ENCODE results near the gene C4BPB. TPM values are rescaled to one million over a fixed set of nuclear protein-coding genes. Genes with fewer than 3 reads are reported as not detected.

C4BPB gene
- total RNA-seq, 1 donor from 2014 or later, result 0.82 TPM

DNA sequence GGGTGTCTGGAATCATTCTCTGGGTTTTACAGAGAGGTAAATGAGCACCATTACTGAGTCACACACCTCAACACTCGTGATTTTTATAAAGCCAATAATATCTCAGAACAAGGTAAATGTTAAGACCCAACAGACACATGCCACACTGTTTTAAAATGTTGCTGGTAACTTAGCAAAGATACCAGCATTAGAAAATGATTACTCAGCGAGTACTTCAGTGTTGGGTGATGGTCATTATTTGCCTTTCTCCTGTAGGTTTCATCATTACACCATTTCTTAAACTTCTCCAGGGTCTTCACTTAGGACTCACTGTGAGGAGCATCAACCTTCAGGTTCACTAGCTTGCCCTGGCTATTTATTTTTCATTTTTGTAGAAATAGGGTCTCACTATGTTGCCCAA is 6.9 kb upstream of the C4BPB start:
- intact Hi-C loops (cut with micrococcal nuclease), result no loop called here
- H3K4me1 Mint-ChIP-seq, result peaks cover 15% of the 10 kb centered on the region
- no peaks in the 10 kb centered on the region for H3K36me3 Mint-ChIP-seq (ENCODE audit: low read depth)

GRCh38 chr1:207084232-207084631 is 4.4 kb upstream of the C4BPB start:
- Mint-ChIP-seq H3K4me1 (peaks cover 25% of the 10 kb centered on the region), H3K36me3 (ENCODE audit: low read depth) (no peaks in the 10 kb centered on the region), H3K27ac (no peak overlapping the region), H3K27me3 (peaks cover 24% of the 10 kb centered on the region), H3K4me3 (no peak overlapping the region), H3K9me3 (no peaks in the 10 kb centered on the region)
- intact Hi-C loops (cut with micrococcal nuclease), result loop anchor here (1.0 to 2.0 kb wide), 3 partner anchors 15 to 415 kb away; no protein-coding TSS in a partner anchor
- DNase-seq, result no peak

More for the DNA sequence above, 6.9 kb upstream of the C4BPB start:
- H3K27ac Mint-ChIP-seq, result no peak overlapping the region
- no peaks in the 10 kb centered on the region for H3K9me3 Mint-ChIP-seq
- peaks cover 25% of the 10 kb centered on the region for H3K27me3 Mint-ChIP-seq
- no peak for DNase-seq
- H3K4me3 Mint-ChIP-seq, result no peak overlapping the region

DNA sequence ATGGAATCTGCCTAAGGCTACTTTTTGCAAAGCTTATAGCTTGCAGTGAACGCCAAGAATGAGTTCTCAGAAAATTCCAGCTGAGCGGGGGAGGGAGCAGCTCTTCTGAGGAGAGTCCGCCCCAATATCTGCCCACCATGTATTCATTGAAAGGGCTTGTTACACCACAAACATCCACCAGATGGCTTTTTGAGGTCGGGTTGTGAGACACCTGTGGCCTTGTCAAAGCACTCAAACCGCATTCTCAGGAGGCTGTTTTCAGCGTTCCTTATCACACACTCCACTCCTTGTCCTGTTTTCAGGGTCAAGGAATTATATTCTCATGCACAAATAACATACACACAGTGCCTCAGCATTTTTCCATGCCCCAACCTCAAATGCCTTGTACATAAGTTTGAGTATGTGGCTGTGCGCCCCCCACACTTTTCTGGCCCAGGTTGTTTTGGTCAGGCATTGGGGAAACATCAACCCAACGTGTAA is 3.9 kb upstream of the C4BPB start:
- Mint-ChIP-seq H3K36me3 (ENCODE audit: low read depth) (no peaks in the 10 kb centered on the region), H3K9me3 (no peaks in the 10 kb centered on the region)
- intact Hi-C loops (cut with micrococcal nuclease), result loop anchor here (1.0 to 2.0 kb wide), 3 partner anchors 14 to 415 kb away; no protein-coding TSS in a partner anchor

DNA sequence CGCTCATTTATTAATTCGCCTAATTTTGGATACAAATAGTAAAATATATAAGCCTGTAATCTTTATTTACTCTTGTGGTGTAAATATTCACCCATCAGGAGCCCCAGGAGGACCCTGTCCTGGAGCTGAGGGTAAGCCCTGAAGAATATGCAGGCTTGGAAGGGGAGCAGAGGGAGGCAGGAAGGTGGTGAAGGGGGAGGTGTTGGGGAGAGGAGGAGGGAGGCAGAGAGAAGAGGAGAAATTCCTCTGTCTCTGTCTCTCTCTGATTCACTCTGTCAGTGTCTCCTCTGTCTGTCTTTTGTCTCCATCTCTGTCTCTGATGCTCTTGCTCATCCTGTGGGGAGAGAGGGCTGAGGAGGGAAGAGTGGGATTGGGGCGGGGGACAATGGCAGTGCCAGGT is 2.8 kb upstream of the C4BPB start:
- Mint-ChIP-seq H3K9me3 (no peaks in the 10 kb centered on the region), H3K27ac (no peak overlapping the region), H3K27me3 (peaks cover 24% of the 10 kb centered on the region), H3K36me3 (ENCODE audit: low read depth) (no peaks in the 10 kb centered on the region), H3K4me1 (peaks cover 33% of the 10 kb centered on the region), H3K4me3 (no peak overlapping the region)
- intact Hi-C loops (cut with micrococcal nuclease), result loop anchor here (2.0 kb wide), 1 partner anchor 13 kb away; no protein-coding TSS in a partner anchor
- DNase-seq, result no peak

More for the DNA sequence above, 3.9 kb upstream of the C4BPB start:
- Mint-ChIP-seq H3K4me3 (no peak overlapping the region), H3K4me1 (peaks cover 30% of the 10 kb centered on the region), H3K27ac (no peak overlapping the region), H3K27me3 (peaks cover 24% of the 10 kb centered on the region)
- DNase-seq, result peak; percentile 89

- H3K4me1 Mint-ChIP-seq, result peaks cover 38% of the 10 kb centered on the region
- H3K4me3 Mint-ChIP-seq, result no peak overlapping the region
- no peaks in the 10 kb centered on the region for H3K36me3 Mint-ChIP-seq (ENCODE audit: low read depth)
- H3K27ac Mint-ChIP-seq, result no peak overlapping the region
- peaks cover 6% of the 10 kb centered on the region for H3K27me3 Mint-ChIP-seq
- intact Hi-C loops (cut with micrococcal nuclease), result loop anchor here (2.0 kb wide), 1 partner anchor 249 kb away; no protein-coding TSS in a partner anchor
- DNase-seq, result no peak
- no peaks in the 10 kb centered on the region for H3K9me3 Mint-ChIP-seq
Measured at GRCh38 chr1:207088161-207088560, 499 bp upstream of the C4BPB start.

GRCh38 chr1:207089627-207090355 is 1.1 kb downstream of the C4BPB start:
- Mint-ChIP-seq H3K36me3 (ENCODE audit: low read depth) (no peaks in the 10 kb centered on the region), H3K9me3 (no peaks in the 10 kb centered on the region), H3K4me1 (peaks cover 34% of the 10 kb centered on the region), H3K27ac (peak overlapping the region; percentile 85), H3K4me3 (peak overlapping the region; percentile 77), H3K27me3 (no peaks in the 10 kb centered on the region)
- intact Hi-C loops (cut with micrococcal nuclease), result loop anchor here (2.0 kb wide), 1 partner anchor 247 kb away; no protein-coding TSS in a partner anchor
- no peak for DNase-seq

DNA sequence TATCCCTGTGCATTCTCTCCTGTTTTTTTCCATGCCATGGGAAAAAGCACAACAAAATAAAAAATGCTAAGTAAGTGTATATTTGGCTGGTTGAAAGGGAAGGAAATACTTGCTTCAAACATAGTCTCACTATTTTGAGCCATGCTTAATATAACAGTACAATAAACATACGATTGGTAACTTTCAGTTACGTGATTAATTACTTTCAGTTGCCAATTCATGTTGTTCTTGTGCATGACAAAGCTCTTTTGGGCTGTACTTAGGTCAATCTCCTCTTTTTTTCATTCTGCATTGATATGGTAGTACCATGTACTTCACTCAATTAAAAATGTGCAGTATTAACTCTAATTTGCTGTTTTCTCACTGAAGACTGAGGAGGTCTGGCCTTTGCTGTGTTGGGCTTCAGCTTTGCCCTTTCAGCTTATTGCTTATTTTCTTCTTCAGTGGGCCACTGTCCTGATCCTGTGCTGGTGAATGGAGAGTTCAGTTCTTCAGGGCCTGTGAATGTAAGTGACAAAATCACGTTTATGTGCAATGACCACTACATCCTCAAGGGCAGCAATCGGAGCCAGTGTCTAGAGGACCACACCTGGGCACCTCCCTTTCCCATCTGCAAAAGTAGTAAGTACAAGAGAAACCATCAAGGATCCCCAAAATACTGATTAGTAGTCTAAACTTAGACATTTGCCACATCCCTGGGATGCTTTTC is 2.7 kb downstream of the C4BPB start:
- intact Hi-C loops (cut with micrococcal nuclease), result no loop called here
- H3K27me3 Mint-ChIP-seq, result no peaks in the 10 kb centered on the region
- H3K4me3 Mint-ChIP-seq, result no peak overlapping the region
- H3K9me3 Mint-ChIP-seq, result no peaks in the 10 kb centered on the region
- H3K27ac Mint-ChIP-seq, result no peak overlapping the region
- no peaks in the 10 kb centered on the region for H3K36me3 Mint-ChIP-seq (ENCODE audit: low read depth)
- no peak for DNase-seq
- H3K4me1 Mint-ChIP-seq, result peaks cover 27% of the 10 kb centered on the region

GRCh38 chr1:207093944-207094343 is 5.3 kb downstream of the C4BPB start:
- H3K4me3 Mint-ChIP-seq, result no peak overlapping the region
- no peak overlapping the region for H3K27ac Mint-ChIP-seq
- no peaks in the 10 kb centered on the region for H3K36me3 Mint-ChIP-seq (ENCODE audit: low read depth)
- H3K27me3 Mint-ChIP-seq, result no peaks in the 10 kb centered on the region
- intact Hi-C loops (cut with micrococcal nuclease), result no loop called here
- no peaks in the 10 kb centered on the region for H3K9me3 Mint-ChIP-seq
- H3K4me1 Mint-ChIP-seq, result peaks cover 33% of the 10 kb centered on the region
- no peak for DNase-seq

DNA sequence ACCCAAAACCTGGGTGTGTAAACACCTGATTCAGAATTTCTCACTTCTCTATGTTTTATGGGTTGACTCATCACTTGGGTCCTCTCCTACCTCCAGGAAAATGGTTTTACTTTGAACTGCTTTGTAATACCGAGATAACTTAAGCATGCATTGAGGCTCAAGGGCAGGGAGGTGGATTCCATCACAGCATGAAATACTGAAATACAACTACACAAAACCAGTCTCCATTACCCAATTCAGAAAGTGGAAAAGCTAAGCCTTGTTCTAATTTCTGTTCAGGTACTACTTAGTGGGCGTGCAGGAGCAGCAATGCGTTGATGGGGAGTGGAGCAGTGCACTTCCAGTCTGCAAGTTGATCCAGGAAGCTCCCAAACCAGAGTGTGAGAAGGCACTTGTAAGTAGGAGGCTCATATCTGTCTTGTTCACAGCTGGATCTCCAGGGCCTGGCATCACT is 9.2 kb downstream of the C4BPB start:
- peak overlapping the region; percentile 29 for H3K4me3 Mint-ChIP-seq
- peaks cover 23% of the 10 kb centered on the region for H3K4me1 Mint-ChIP-seq
- DNase-seq, result peak; percentile 75
- intact Hi-C loops (cut with micrococcal nuclease), result loop anchor here (1.0 to 2.0 kb wide), 7 partner anchors 13 to 401 kb away; partner anchors contain the start of gene CD55
- H3K27me3 Mint-ChIP-seq, result peaks cover 9% of the 10 kb centered on the region
- peak overlapping the region; percentile 86 for H3K27ac Mint-ChIP-seq
- H3K36me3 Mint-ChIP-seq (ENCODE audit: low read depth), result peaks cover 1% of the 10 kb centered on the region
- peaks cover 14% of the 10 kb centered on the region for H3K9me3 Mint-ChIP-seq

DNA sequence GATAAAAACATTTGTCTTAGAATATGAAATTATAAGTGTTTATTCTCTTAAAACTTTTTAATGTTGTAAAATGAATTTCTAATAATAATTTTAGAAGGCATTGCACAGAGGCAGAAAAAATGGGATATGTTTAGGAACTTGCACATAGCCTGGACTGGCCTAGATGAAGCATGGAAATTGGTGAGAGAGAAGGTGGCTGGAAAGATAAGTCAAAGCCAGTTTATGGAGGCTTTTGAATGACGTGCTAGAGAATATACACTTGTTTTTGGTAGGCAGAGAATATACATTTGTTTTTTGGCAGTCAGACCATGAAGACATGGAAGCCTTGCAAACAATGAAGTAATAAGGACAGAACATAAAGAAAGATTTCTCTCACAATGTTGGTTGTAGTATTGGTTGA is 13.1 kb downstream of the C4BPB start:
- peaks cover 1% of the 10 kb centered on the region for H3K36me3 Mint-ChIP-seq (ENCODE audit: low read depth)
- H3K9me3 Mint-ChIP-seq, result peaks cover 19% of the 10 kb centered on the region
- H3K27ac Mint-ChIP-seq, result no peak overlapping the region
- intact Hi-C loops (cut with micrococcal nuclease), result no loop called here
- no peak overlapping the region for H3K4me3 Mint-ChIP-seq
- H3K27me3 Mint-ChIP-seq, result peaks cover 22% of the 10 kb centered on the region
- H3K4me1 Mint-ChIP-seq, result peaks cover 17% of the 10 kb centered on the region
- DNase-seq, result no peak

DNA sequence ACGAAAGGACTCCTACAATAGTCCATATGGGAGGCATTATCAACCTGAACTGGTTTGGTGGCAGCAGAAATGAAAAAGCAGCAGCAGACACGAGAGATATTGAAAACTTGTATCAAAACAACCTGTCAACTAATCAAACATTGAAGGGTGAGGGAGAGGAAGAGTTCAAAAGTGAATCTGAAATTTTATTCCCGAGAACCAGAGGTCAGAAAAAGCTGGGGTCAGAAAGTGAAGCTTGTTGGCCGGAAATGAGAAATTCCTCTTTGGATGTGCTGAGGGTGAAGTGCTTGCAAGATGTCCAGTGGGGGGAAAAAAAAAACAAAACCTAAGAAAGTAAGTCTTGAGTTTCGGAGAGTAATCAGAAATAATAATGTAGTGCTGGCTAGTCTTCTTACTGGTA is 13.5 kb downstream of the C4BPB start:
- H3K27ac Mint-ChIP-seq, result no peak overlapping the region
- no peak overlapping the region for H3K4me3 Mint-ChIP-seq
- DNase-seq, result no peak
- peaks cover 16% of the 10 kb centered on the region for H3K4me1 Mint-ChIP-seq
- peaks cover 19% of the 10 kb centered on the region for H3K9me3 Mint-ChIP-seq
- peaks cover 24% of the 10 kb centered on the region for H3K27me3 Mint-ChIP-seq
- peaks cover 1% of the 10 kb centered on the region for H3K36me3 Mint-ChIP-seq (ENCODE audit: low read depth)
- intact Hi-C loops (cut with micrococcal nuclease), result no loop called here

DNA sequence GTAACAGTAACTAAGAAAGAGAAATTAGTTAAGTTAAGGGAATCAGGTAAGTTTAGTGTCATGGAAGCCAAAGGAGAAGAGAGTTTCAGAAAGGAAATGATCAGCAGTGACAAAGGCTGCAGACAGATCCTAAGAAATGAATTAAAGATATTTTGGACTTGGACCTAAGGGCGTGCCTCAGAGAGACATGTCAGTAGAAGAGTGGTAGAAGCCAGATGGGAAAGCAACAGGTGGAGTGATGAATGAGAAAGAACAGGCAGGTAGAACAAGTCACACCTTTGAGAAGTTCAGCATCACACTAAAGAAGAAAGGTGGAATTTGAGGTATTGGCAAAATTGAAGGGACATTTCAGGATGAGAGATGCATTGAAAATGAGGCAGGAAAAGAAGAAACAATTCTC is 14.0 kb downstream of the C4BPB start:
- Mint-ChIP-seq H3K27ac (no peak overlapping the region), H3K36me3 (ENCODE audit: low read depth) (peaks cover 1% of the 10 kb centered on the region), H3K4me3 (no peak overlapping the region), H3K27me3 (peaks cover 26% of the 10 kb centered on the region), H3K9me3 (peaks cover 19% of the 10 kb centered on the region), H3K4me1 (peaks cover 13% of the 10 kb centered on the region)
- intact Hi-C loops (cut with micrococcal nuclease), result no loop called here
- DNase-seq, result no peak

- H3K9me3 Mint-ChIP-seq, result peaks cover 19% of the 10 kb centered on the region
- H3K4me3 Mint-ChIP-seq, result no peak within 1 kb of the TSS
- peaks cover 6% of the 10 kb centered on the region for H3K4me1 Mint-ChIP-seq
- no peak for DNase-seq
- H3K36me3 Mint-ChIP-seq (ENCODE audit: low read depth), result peaks cover 1% of the 10 kb centered on the region
- intact Hi-C loops (cut with micrococcal nuclease), result no loop called here
- peaks cover 30% of the 10 kb centered on the region for H3K27me3 Mint-ChIP-seq
- no peak within 1 kb of the TSS for H3K27ac Mint-ChIP-seq
Measured at GRCh38 chr1:207103892-207104373, 15.3 kb downstream of the C4BPB start, which contains the start of gene C4BPA. TSS of gene C4BPA (plus strand) at chr1:207104233. CDS start at chr1:207113026, 8,793 bp downstream.

GRCh38 chr1:207109004-207109403 is 20.3 kb downstream of the C4BPB start:
- Mint-ChIP-seq H3K36me3 (ENCODE audit: low read depth) (no peaks in the 10 kb centered on the region), H3K27me3 (peaks cover 43% of the 10 kb centered on the region), H3K4me3 (no peak overlapping the region), H3K9me3 (peaks cover 9% of the 10 kb centered on the region), H3K27ac (no peak overlapping the region), H3K4me1 (no peaks in the 10 kb centered on the region)
- DNase-seq, result no peak
- intact Hi-C loops (cut with micrococcal nuclease), result no loop called here
